Measurements from ENCODE around the gene TMEM63A. TPM values are rescaled to one million over a fixed set of nuclear protein-coding genes. Genes with fewer than 3 reads are reported as not detected.

Gene TMEM63A
- total RNA-seq, 1 donor from 2014 or later, result 41.3 TPM

DNA sequence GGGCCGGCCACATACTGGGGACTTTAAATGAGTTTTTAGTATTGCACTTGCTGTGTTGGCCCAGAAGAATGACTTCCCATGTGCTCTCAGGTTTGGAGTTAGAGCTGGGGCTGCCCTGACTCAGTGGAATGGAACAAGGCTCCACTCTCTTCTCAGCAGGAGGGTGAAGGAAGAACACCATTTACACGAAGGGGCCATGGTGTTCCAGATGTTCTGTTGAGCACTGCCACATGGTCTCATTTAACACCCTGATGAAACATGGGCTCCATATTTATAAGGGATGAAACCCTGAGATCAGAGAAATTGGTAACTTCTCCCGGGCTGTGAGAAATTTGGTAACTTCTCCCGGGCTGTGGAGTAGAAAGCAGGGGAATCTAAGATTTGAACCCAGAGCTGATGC, 36.1 kb upstream of the TMEM63A start:
- H3K36me3 ChIP-seq, result peaks cover 23 to 40% of the 10 kb centered on the region in 2 donors
- H3K27ac ChIP-seq, result no peak overlapping the region
- TF ChIP-seq, protein P1, sequence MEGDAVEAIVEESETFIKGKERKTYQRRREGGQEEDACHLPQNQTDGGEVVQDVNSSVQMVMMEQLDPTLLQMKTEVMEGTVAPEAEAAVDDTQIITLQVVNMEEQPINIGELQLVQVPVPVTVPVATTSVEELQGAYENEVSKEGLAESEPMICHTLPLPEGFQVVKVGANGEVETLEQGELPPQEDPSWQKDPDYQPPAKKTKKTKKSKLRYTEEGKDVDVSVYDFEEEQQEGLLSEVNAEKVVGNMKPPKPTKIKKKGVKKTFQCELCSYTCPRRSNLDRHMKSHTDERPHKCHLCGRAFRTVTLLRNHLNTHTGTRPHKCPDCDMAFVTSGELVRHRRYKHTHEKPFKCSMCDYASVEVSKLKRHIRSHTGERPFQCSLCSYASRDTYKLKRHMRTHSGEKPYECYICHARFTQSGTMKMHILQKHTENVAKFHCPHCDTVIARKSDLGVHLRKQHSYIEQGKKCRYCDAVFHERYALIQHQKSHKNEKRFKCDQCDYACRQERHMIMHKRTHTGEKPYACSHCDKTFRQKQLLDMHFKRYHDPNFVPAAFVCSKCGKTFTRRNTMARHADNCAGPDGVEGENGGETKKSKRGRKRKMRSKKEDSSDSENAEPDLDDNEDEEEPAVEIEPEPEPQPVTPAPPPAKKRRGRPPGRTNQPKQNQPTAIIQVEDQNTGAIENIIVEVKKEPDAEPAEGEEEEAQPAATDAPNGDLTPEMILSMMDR (IDR thresholded peaks at IDR 0.05), result no peak
- H3K4me3 ChIP-seq, result no peak overlapping the region
- H3K27me3 ChIP-seq, result no peaks in the 10 kb centered on the region
- intact Hi-C loops (cut with DNase I), result no loop called here
- H3K9me3 ChIP-seq, result no peaks in the 10 kb centered on the region
- DNase-seq (ENCODE audit: low spot score in 2 of 2), result no peak
- H3K4me1 ChIP-seq, result peaks cover 2 to 16% of the 10 kb centered on the region in 2 donors

DNA sequence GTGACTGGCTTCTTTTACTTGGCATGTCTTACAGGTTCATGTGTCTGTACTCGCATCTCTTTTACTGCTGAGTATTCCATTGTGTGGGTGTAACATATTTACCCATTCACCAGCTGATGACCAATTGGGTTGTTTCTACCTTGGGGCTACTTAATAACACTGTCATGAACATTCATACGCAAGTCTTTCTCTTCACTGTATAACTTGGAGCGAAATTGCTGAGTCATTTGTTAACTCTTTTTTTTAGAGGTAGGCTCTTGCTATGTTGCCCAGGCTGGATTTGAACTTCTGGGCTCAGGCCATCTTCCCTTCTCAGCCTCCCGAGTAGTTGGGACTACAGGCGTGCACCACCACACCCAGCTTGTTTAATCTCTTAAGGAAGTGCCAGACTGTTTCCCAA, 35.4 kb upstream of the TMEM63A start:
- intact Hi-C loops (cut with DNase I), result no loop called here
- Histone ChIP-seq H3K9me3 (no peaks in the 10 kb centered on the region), H3K4me1 (peaks cover 2 to 8% of the 10 kb centered on the region in 2 donors), H3K27me3 (no peaks in the 10 kb centered on the region), H3K4me3 (no peak overlapping the region), H3K36me3 (peaks cover 23 to 40% of the 10 kb centered on the region in 2 donors), H3K27ac (no peak overlapping the region)
- no peak for DNase-seq (ENCODE audit: low spot score in 2 of 2)
- TF ChIP-seq, protein P1 (IDR thresholded peaks at IDR 0.05), result no peak

DNA sequence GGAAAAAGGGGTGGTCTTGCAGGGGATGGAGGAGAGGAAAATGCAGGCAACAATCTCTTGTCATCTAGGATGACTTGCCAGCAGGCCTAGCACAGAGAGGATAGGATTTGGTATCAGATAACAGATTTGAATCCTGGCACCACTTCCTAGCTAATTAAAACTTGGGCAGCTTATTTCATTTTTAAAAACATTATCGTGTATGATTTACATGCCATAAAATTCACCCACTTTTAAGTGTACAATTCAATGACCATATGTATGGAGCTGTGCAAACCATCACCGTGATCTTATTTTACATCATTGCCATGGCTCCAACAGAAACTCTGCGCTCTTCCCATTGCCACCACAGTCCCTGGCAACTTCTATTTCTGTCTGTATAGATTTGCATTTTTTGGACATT, 34.9 kb upstream of the TMEM63A start:
- Histone ChIP-seq H3K27ac (no peak overlapping the region), H3K4me3 (no peak overlapping the region), H3K9me3 (no peaks in the 10 kb centered on the region), H3K4me1 (peaks cover 2 to 5% of the 10 kb centered on the region in 2 donors), H3K27me3 (no peaks in the 10 kb centered on the region), H3K36me3 (peaks cover 20 to 38% of the 10 kb centered on the region in 2 donors)
- DNase-seq (ENCODE audit: low spot score in 2 of 2), result no peak
- TF ChIP-seq, protein P1 (IDR thresholded peaks at IDR 0.05), result no peak
- intact Hi-C loops (cut with DNase I), result no loop called here

DNA sequence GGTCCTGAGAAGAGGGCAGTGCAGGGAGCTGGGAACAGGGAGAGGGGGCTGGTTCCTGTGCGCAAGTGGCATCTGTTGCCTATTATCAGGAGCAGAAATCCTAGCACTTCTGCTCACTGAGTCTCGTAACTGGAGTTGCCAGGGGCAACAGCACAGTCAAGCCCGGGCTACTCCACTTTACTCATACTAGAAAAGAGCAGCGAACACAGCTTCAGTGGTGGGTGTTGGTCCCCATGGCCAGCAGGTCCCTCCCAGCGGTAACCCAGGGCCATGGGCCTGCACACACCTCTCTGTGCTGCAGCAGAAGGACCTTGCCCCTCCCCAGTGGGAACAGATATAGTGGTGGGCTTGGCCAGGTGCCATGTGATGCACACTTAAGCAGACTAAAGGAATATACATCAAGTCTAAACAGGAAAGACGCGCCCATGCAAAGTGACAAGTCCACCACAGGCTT, 33.4 kb upstream of the TMEM63A start:
- Histone ChIP-seq H3K4me1 (peaks cover 5 to 6% of the 10 kb centered on the region in 2 donors), H3K36me3 (peaks cover 13 to 24% of the 10 kb centered on the region in 2 donors), H3K27ac (no peak overlapping the region), H3K4me3 (no peak overlapping the region), H3K27me3 (no peaks in the 10 kb centered on the region), H3K9me3 (no peaks in the 10 kb centered on the region)
- TF ChIP-seq, protein P1 (IDR thresholded peaks at IDR 0.05), result no peak
- DNase-seq (ENCODE audit: low spot score in 2 of 2), result no peak
- intact Hi-C loops (cut with DNase I), result no loop called here

DNA sequence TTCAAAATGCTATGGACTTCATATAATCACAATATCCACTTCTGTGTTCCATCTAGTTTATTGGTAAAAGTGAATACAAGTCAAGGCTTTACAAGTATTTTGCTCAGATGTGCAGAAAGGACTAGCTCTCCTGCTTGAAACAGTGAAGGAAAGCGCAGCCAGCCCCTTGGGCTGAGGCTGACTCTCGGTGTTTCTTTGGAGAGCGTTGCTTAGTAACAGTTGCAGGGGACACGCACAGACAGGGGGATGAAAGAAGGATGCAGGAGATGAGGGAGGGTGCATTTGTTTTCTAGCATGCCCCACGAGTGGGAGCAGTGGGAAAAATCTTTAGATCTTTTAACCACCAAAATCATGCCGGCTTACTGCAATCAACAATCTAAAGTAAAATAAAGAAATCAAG, 32.8 kb upstream of the TMEM63A start:
- Histone ChIP-seq H3K36me3 (peaks cover 13 to 21% of the 10 kb centered on the region in 2 donors), H3K9me3 (no peaks in the 10 kb centered on the region), H3K27me3 (no peaks in the 10 kb centered on the region), H3K4me3 (no peak overlapping the region), H3K27ac (no peak overlapping the region), H3K4me1 (peaks cover under 1 to 6% of the 10 kb centered on the region in 2 donors)
- intact Hi-C loops (cut with DNase I), result loop anchor here (5.0 kb wide), 1 partner anchor 62 kb away; no protein-coding TSS in a partner anchor
- DNase-seq (ENCODE audit: low spot score in 2 of 2), result no peak
- TF ChIP-seq, protein P1 (IDR thresholded peaks at IDR 0.05), result no peak

DNA sequence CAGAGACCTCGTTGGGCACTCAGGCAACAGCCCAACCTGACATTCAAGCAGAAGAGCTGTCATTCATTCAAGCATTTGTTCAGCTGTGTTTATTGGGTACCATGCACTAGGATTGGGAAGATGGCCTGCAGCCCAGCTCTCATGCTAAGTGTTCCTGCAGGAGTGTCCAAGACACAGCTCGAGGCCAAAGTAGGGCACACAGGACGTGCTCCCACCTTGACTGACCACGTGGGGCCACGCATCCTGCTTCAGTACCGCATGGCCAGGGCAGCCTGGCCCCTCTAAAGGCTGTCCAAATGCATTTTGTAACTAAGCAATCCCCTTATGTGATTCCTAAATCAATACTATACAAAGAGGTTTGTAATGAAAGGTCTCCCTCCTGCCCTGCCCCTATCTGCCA, 32.2 kb upstream of the TMEM63A start:
- intact Hi-C loops (cut with DNase I), result loop anchor here (5.0 kb wide), 1 partner anchor 63 kb away; no protein-coding TSS in a partner anchor

More for the DNA sequence above, 32.2 kb upstream of the TMEM63A start:
- DNase-seq (ENCODE audit: low spot score in 2 of 2), result no peak
- Histone ChIP-seq H3K9me3 (no peaks in the 10 kb centered on the region), H3K27ac (no peak overlapping the region), H3K27me3 (no peaks in the 10 kb centered on the region), H3K36me3 (peaks cover 13 to 21% of the 10 kb centered on the region in 2 donors), H3K4me1 (peaks cover 0 to 4% of the 10 kb centered on the region in 2 donors), H3K4me3 (no peak overlapping the region)
- TF ChIP-seq, protein P1 (IDR thresholded peaks at IDR 0.05), result no peak
